ENCODE results near the gene SRA1. TPM values are rescaled to one million over a fixed set of nuclear protein-coding genes. Genes with fewer than 3 reads are reported as not detected.

Gene SRA1
- total RNA-seq, 2 experiments from 2014 or later, result 18.8 to 24.5 TPM

GRCh38 chr5:140555747-140556312 lies 1.4 kb downstream of the SRA1 start:
- POLR2A ChIA-PET, result interaction anchor here (0.7 to 1.1 kb wide), 3 partner anchors 10 to 135 kb away, joined by 3 to 6 read pairs (median 3); partner anchors contain the start of genes HARS1 and HARS2
- CTCF ChIA-PET (ENCODE audit: unreplicated experiment), result no interaction called here
- BruUV-seq (replicated peaks), result no TSS peak
- Histone ChIP-seq H3K4me1 (ENCODE audit: insufficient read depth, low read length, poor library complexity, severe bottlenecking) (peaks cover 23% of the 10 kb centered on the region), H2AFZ (ENCODE audit: low read length) (no peak overlapping the region), H3K36me3 (ENCODE audit: insufficient read depth, low read length) (peaks cover 32% of the 10 kb centered on the region), H3K9me3 (ENCODE audit: low read length) (no peaks in the 10 kb centered on the region), H3K4me2 (ENCODE audit: low read length) (peak overlapping the region; percentile 91), H4K20me1 (ENCODE audit: insufficient read depth, low read length) (no peaks in the 10 kb centered on the region), H3K4me3 (ENCODE audit: low read depth, low read length, poor library complexity, severe bottlenecking) (peak overlapping the region; percentile 82), H3K27ac (ENCODE audit: low read depth, low read length, poor library complexity, severe bottlenecking) (peak overlapping the region; percentile 46), H3K79me2 (ENCODE audit: insufficient read depth, low read depth, low read length) (peaks cover 18% of the 10 kb centered on the region; the same call in 1 of the 2 replicates), H3K9me2 (ENCODE audit: insufficient read depth, low read length) (no peaks in the 10 kb centered on the region)
- peak; percentile 7 for DNase-seq (ENCODE audit: low spot score)
- no peak for TF ChIP-seq EZH2phosphoT487 (IDR thresholded peaks at IDR 0.05; ENCODE audit: borderline replicate concordance, low read depth, low read length)
- TF ChIP-seq, protein P1, sequence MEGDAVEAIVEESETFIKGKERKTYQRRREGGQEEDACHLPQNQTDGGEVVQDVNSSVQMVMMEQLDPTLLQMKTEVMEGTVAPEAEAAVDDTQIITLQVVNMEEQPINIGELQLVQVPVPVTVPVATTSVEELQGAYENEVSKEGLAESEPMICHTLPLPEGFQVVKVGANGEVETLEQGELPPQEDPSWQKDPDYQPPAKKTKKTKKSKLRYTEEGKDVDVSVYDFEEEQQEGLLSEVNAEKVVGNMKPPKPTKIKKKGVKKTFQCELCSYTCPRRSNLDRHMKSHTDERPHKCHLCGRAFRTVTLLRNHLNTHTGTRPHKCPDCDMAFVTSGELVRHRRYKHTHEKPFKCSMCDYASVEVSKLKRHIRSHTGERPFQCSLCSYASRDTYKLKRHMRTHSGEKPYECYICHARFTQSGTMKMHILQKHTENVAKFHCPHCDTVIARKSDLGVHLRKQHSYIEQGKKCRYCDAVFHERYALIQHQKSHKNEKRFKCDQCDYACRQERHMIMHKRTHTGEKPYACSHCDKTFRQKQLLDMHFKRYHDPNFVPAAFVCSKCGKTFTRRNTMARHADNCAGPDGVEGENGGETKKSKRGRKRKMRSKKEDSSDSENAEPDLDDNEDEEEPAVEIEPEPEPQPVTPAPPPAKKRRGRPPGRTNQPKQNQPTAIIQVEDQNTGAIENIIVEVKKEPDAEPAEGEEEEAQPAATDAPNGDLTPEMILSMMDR (conservative IDR thresholded peaks at IDR 0.05; ENCODE audit: low read length), result no peak
- intact Hi-C loops (cut with micrococcal nuclease; ENCODE audit: unreplicated experiment), result loop anchor here (2.0 to 10.0 kb wide), 4 partner anchors 83 to 311 kb away; partner anchors contain the start of genes ANKHD1, SLC4A9 and TMCO6

DNA sequence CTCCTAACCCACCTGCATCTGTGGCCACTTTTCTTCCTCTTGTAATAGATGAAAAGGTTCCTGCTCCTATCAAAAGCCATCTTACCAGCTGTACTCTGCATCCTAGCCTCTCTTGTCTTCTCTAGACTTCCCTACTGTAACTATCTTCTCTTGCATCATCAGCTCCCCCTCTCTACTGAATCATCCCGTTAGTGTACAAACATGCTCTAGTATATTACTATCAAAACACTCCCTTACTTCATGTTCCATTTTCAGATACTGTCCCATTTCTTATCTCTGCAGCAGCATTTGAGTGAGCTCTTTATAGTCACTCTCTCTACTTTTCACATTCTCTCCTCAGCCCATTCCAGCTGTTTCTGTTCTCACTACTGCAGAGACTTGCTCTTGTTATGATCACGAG lies 2.8 kb downstream of the SRA1 start:
- Histone ChIP-seq H3K4me2 (ENCODE audit: low read length) (peak overlapping the region; percentile 5; the same call in 1 of the 2 replicates), H3K4me1 (ENCODE audit: insufficient read depth, low read length, poor library complexity, severe bottlenecking) (peaks cover 23% of the 10 kb centered on the region), H4K20me1 (ENCODE audit: insufficient read depth, low read length) (no peaks in the 10 kb centered on the region), H3K27ac (ENCODE audit: low read depth, low read length, poor library complexity, severe bottlenecking) (no peak overlapping the region), H3K4me3 (ENCODE audit: low read depth, low read length, poor library complexity, severe bottlenecking) (no peak overlapping the region), H2AFZ (ENCODE audit: low read length) (no peak overlapping the region), H3K9me3 (ENCODE audit: low read length) (no peaks in the 10 kb centered on the region), H3K36me3 (ENCODE audit: insufficient read depth, low read length) (peaks cover 40% of the 10 kb centered on the region), H3K9me2 (ENCODE audit: insufficient read depth, low read length) (no peaks in the 10 kb centered on the region), H3K79me2 (ENCODE audit: insufficient read depth, low read depth, low read length) (peaks cover 18% of the 10 kb centered on the region; the same call in 1 of the 2 replicates)
- BruUV-seq (replicated peaks), result no TSS peak
- no peak for DNase-seq (ENCODE audit: low spot score)
- CTCF ChIA-PET (ENCODE audit: unreplicated experiment), result no interaction called here
- intact Hi-C loops (cut with micrococcal nuclease; ENCODE audit: unreplicated experiment), result loop anchor here (10.0 kb wide), 2 partner anchors 190 to 310 kb away; partner anchors contain the start of gene SLC4A9
- POLR2A ChIA-PET, result no interaction called here
- TF ChIP-seq, protein P1 (conservative IDR thresholded peaks at IDR 0.05; ENCODE audit: low read length), result no peak
- no peak for TF ChIP-seq EZH2phosphoT487 (IDR thresholded peaks at IDR 0.05; ENCODE audit: borderline replicate concordance, low read depth, low read length)

DNA sequence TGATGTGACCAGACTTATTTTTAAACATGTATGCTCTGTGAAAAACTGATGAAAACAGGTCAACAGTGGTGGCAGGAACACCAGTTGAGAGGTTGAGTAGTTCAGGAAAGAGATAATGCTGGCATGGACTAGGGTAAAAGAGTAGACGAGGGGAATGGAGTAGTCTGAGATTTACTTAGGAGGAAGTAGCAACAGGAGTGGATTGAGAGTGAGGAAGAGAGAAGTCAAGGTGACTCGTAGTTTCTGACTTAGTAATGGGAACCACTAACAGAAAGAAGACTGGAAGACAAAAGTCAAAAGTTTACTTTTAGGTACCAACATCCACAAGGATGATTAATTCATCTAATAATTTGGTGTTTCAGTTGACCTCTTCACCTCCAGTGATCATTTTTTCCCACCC lies 3.6 kb downstream of the SRA1 start:
- no peaks in the 10 kb centered on the region for H3K9me3 ChIP-seq (ENCODE audit: low read length)
- no peaks in the 10 kb centered on the region for H4K20me1 ChIP-seq (ENCODE audit: insufficient read depth, low read length)
- no peak overlapping the region for H3K4me2 ChIP-seq (ENCODE audit: low read length)
- no peak overlapping the region for H2AFZ ChIP-seq (ENCODE audit: low read length)
- ChIA-PET POLR2A (interaction anchor here (0.6 to 1.5 kb wide), 3 partner anchors 10 to 468 kb away, joined by 3 to 5 read pairs (median 5); no protein-coding TSS in a partner anchor), CTCF (ENCODE audit: unreplicated experiment) (no interaction called here)
- no peak overlapping the region for H3K27ac ChIP-seq (ENCODE audit: low read depth, low read length, poor library complexity, severe bottlenecking)
- TF ChIP-seq, protein P1 (conservative IDR thresholded peaks at IDR 0.05; ENCODE audit: low read length), result no peak
- TF ChIP-seq EZH2phosphoT487 (IDR thresholded peaks at IDR 0.05; ENCODE audit: borderline replicate concordance, low read depth, low read length), result no peak
- peaks cover 18% of the 10 kb centered on the region; the same call in 1 of the 2 replicates for H3K79me2 ChIP-seq (ENCODE audit: insufficient read depth, low read depth, low read length)
- intact Hi-C loops (cut with micrococcal nuclease; ENCODE audit: unreplicated experiment), result loop anchor here (10.0 kb wide), 2 partner anchors 189 to 309 kb away; partner anchors contain the start of gene SLC4A9
- BruUV-seq (replicated peaks), result TSS peak; percentile 9
- no peaks in the 10 kb centered on the region for H3K9me2 ChIP-seq (ENCODE audit: insufficient read depth, low read length)
- DNase-seq (ENCODE audit: low spot score), result no peak
- H3K36me3 ChIP-seq (ENCODE audit: insufficient read depth, low read length), result peaks cover 48% of the 10 kb centered on the region
- peaks cover 23% of the 10 kb centered on the region for H3K4me1 ChIP-seq (ENCODE audit: insufficient read depth, low read length, poor library complexity, severe bottlenecking)
- no peak overlapping the region for H3K4me3 ChIP-seq (ENCODE audit: low read depth, low read length, poor library complexity, severe bottlenecking)
